K562 (cell line): Measurements from ENCODE around the gene ZNF74. TPM values are rescaled to one million over a fixed set of nuclear protein-coding genes. Genes with fewer than 3 reads are reported as not detected.

Experiments used
- CHD4 ChIP-seq: fragments of 200-600 bp; sonication (generic); IDR thresholded peaks from 3 replicates; pipeline ENCODE4 v1.6.1; 2012; ENCODE audit warnings: low read depth, mild to moderate bottlenecking, mixed read lengths, low read length, inconsistent platforms; ENCODE audit not compliant: insufficient read depth, insufficient replicate concordance, poor library complexity, severe bottlenecking
- CTCFL ChIP-seq: IDR thresholded peaks from 2 replicates; pipeline ENCODE4 v1.6.1; 2011; ENCODE audit warnings: borderline replicate concordance, low read depth, mild to moderate bottlenecking, moderate library complexity, low read length; ENCODE audit not compliant: insufficient read depth, poor library complexity, severe bottlenecking
- EHMT2 ChIP-seq: fragments of 450-650 bp; IDR thresholded peaks from 2 replicates; pipeline ENCODE4 v1.6.1; 2018; ENCODE audit warnings: antibody characterized with exemption
- GABPA ChIP-seq: fragments of 200-800 bp; sonication (Bioruptor generic); conservative IDR thresholded peaks from 2 replicates; pipeline ENCODE4 v1.6.1; 2016; ENCODE audit warnings: low read depth, missing genetic modification characterization, missing compliant biosample characterization
- MYBL2 ChIP-seq, 2 experiments: fragments of 450-650 bp in 1 of 2; sonication (generic) in 1 of 2; formaldehyde crosslinking in 1 of 2; IDR thresholded peaks; 2 replicates each; pipeline versions ENCODE4 v1.6.1 to v1.8.1; 2017 to 2022; ENCODE audit warnings: borderline replicate concordance in 1 of 2, inconsistent platforms in 1 of 2, low read depth in 1 of 2, mild to moderate bottlenecking in 1 of 2, missing genetic modification reagents in 1 of 2, moderate library complexity in 1 of 2
- NCOR1 ChIP-seq: fragments of 450-650 bp; IDR thresholded peaks from 2 replicates; pipeline ENCODE4 v1.6.1; 2016; ENCODE audit warnings: mild to moderate bottlenecking, moderate library complexity
- NRF1 ChIP-seq, 2 experiments: fragments of 450-650 bp; IDR thresholded peaks in 1 of 2; conservative IDR thresholded peaks in 1 of 2; 2 replicates each; pipeline ENCODE4 v1.6.1; 2014; ENCODE audit warnings: mild to moderate bottlenecking in 2 of 2
- NUFIP1 ChIP-seq: fragments of 450-650 bp; IDR thresholded peaks from 2 replicates; pipeline ENCODE4 v1.6.1; 2018; ENCODE audit not compliant: partially characterized antibody
- PHF8 ChIP-seq: fragments of 200-600 bp; sonication (generic); IDR thresholded peaks from 2 replicates; pipeline ENCODE4 v1.6.1; 2012; ENCODE audit warnings: mixed run types, mild to moderate bottlenecking, inconsistent platforms, low read length, moderate library complexity, borderline replicate concordance
- POLR2G ChIP-seq: fragments of 200-400 bp; formaldehyde crosslinking; IDR thresholded peaks from 2 replicates; pipeline ENCODE4 v1.6.1; 2017; ENCODE audit warnings: low read depth, mild to moderate bottlenecking, antibody characterized with exemption, low read length, moderate library complexity
- SPI1 ChIP-seq: IDR thresholded peaks from 2 replicates; pipeline ENCODE4 v1.6.1; 2011; ENCODE audit warnings: low read depth, low read length, control low read depth, borderline replicate concordance
- TEAD4 ChIP-seq, 2 experiments: sonication (generic) in 1 of 2; formaldehyde crosslinking in 1 of 2; IDR thresholded peaks; 2 replicates each; pipeline versions ENCODE4 v1.6.1 to v1.8.0; 2012 to 2022; ENCODE audit warnings: borderline replicate concordance in 1 of 2, inconsistent platforms in 1 of 2, low read length in 1 of 2, mild to moderate bottlenecking in 1 of 2, missing genetic modification reagents in 1 of 2
- THAP12 ChIP-seq: fragments of 250-450 bp; sonication (Bioruptor Pico); IDR thresholded peaks from 2 replicates; pipeline ENCODE4 v1.9.0; 2021; ENCODE audit warnings: mild to moderate bottlenecking, inconsistent platforms
- ZC3H4 ChIP-seq: sonication (generic); formaldehyde crosslinking; IDR thresholded peaks from 2 replicates; pipeline ENCODE4 v1.9.0; 2021; ENCODE audit warnings: missing genetic modification reagents, borderline replicate concordance
- ZFP30 ChIP-seq: fragments of 250-450 bp; sonication (Bioruptor Pico); IDR thresholded peaks from 2 replicates; pipeline ENCODE4 v1.8.0; 2022; ENCODE audit warnings: moderate library complexity, mild to moderate bottlenecking, inconsistent platforms, borderline replicate concordance
- ZNF143 ChIP-seq: sonication (generic); formaldehyde crosslinking; IDR thresholded peaks from 2 replicates; pipeline ENCODE4 v1.9.0; 2022; ENCODE audit warnings: mild to moderate bottlenecking, missing genetic modification reagents
- ZNF212 ChIP-seq: fragments of 450-650 bp; formaldehyde crosslinking; IDR thresholded peaks from 2 replicates; pipeline ENCODE4 v1.4.0; 2020; ENCODE audit warnings: mild to moderate bottlenecking
- polyA plus RNA-seq, 8 experiments: library from polyadenylated mRNA; depleted of rRNA in 4 of 8; stranded (reverse) in 5 of 8; unstranded in 3 of 8; fragments of >200 nt; fragmentation: Nextera tagmentation in 2 of 8; fragmentation: Illumina TruSeq in 1 of 8; extraction: Ambion mirVana in 2 of 8; extraction: Trizol in 1 of 8; gene quantifications; 2 replicates each; pipeline versions ENCODE4 v1.2.1 to v1.2.3, GENCODE V29; 2011 to 2014; ENCODE audit warnings: inconsistent platforms in 1 of 8, missing spikeins in 1 of 8
- total RNA-seq, 7 experiments: library from RNA; depleted of rRNA in 6 of 7; stranded (reverse); fragments of >200 nt in 6 of 7; fragmentation: Illumina TruSeq in 2 of 7; extraction: Trizol in 2 of 7; gene quantifications; 2 replicates each; pipeline versions ENCODE4 v1.2.1 to v1.2.3, GENCODE V29; 2011 to 2021; ENCODE audit warnings: low replicate concordance in 1 of 7
- TF ChIP-seq, protein P1 (sequence below): IDR thresholded peaks from 2 replicates; pipeline ENCODE4 v1.6.1; 2014; ENCODE audit warnings: antibody characterized with exemption
- TF ChIP-seq, protein P2 (sequence below): sonication (generic); formaldehyde crosslinking; IDR thresholded peaks from 2 replicates; pipeline ENCODE4 v1.9.0; 2022; ENCODE audit warnings: mild to moderate bottlenecking, missing genetic modification reagents

Gene ZNF74
- total and polyA plus RNA-seq, 9 of the 15 experiments (the other 6 are each of a cell fraction or from before 2014, with no cell fraction given), result 2.4 to 53.5 (median 31.5) TPM

DNA sequence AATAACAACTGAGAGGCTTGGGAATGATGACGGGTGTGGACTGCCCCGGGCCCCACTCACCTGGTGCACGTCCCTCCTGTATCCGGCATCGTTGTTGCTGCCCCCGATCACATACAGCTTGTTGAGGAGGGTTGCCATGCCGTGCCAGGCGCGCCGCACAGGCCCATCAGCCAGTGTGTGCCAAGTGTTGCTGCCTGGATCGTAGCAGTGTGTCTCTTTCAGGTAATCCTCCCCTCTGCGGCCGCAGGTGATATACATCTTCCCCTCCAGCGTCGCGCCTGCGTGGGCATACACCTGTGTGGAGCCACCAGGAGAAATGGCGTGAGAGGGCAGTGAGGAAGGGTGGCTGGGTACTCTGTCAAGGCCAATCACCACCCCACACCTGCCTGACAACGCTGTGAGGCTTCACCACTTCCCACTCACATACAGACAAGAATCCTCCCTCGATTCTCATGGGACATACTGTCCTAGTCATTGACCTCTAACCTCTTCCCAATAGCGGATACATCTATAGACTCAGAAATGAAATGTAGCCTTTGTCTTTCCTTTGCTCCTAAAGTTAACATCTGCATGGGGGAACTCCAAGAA is 52.5 kb downstream of the ZNF74 start (continued):
- TF ChIP-seq NCOR1 (no peak), CHD4 (no peak), CTCFL (no peak), TEAD4 (IDR thresholded peaks at IDR 0.05; ENCODE audit: low read length) (no peak), TEAD4 (CRISPR knock-in tag; IDR thresholded peaks at IDR 0.05; ENCODE audit: borderline replicate concordance) (peak; percentile 51; the same call in 1 of the 2 replicates), PHF8 (no peak), EHMT2 (no peak), POLR2G (0 out of 2 replicates have a peak, but pooled peaks have one; percentile 38), GABPA (no peak), SPI1 (no peak), ZNF212 (CRISPR knock-in tag) (no peak), NUFIP1 (no peak), ZC3H4 (CRISPR knock-in tag) (no peak), ZNF143 (CRISPR knock-in tag) (no peak), MYBL2 (IDR thresholded peaks at IDR 0.05; ENCODE audit: low read depth) (no peak), MYBL2 (CRISPR knock-in tag; IDR thresholded peaks at IDR 0.05; ENCODE audit: borderline replicate concordance) (0 out of 2 replicates have a peak, but pooled peaks have one; percentile 41), THAP12 (0 out of 2 replicates have a peak, but pooled peaks have one; percentile 39), ZFP30 (CRISPR knock-in tag) (no peak), NRF1 (conservative IDR thresholded peaks at IDR 0.05 in 1 of 2, IDR thresholded peaks at IDR 0.05 in 1 of 2) (peak in 1 of 2 experiments; percentile 31; a peak in 1 of 4 replicates)
- TF ChIP-seq, protein P1, sequence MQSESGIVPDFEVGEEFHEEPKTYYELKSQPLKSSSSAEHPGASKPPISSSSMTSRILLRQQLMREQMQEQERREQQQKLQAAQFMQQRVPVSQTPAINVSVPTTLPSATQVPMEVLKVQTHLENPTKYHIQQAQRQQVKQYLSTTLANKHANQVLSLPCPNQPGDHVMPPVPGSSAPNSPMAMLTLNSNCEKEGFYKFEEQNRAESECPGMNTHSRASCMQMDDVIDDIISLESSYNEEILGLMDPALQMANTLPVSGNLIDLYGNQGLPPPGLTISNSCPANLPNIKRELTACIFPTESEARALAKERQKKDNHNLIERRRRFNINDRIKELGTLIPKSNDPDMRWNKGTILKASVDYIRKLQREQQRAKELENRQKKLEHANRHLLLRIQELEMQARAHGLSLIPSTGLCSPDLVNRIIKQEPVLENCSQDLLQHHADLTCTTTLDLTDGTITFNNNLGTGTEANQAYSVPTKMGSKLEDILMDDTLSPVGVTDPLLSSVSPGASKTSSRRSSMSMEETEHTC, result no peak
- TF ChIP-seq, protein P2, sequence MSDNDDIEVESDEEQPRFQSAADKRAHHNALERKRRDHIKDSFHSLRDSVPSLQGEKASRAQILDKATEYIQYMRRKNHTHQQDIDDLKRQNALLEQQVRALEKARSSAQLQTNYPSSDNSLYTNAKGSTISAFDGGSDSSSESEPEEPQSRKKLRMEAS, result peak; percentile 43; the same call in 1 of the 2 replicates
